HG02588 (cell line): ENCODE measurements around the gene ARL6IP4.

Experiments
- ATAC-seq: cut with Tn5 transposase; IDR thresholded peaks from one replicate; pipeline ENCODE4 v1.9.1; 2021; ENCODE audit warnings: mild to moderate bottlenecking, moderate library complexity; ENCODE audit not compliant: unreplicated experiment

ARL6IP4 gene

GRCh38 chr12:122977655-122978392 lies 2.7 kb upstream of the ARL6IP4 start:
- no peak for ATAC-seq

GRCh38 chr12:122978507-122978955 lies 1.9 kb upstream of the ARL6IP4 start:
- ATAC-seq = no peak

DNA sequence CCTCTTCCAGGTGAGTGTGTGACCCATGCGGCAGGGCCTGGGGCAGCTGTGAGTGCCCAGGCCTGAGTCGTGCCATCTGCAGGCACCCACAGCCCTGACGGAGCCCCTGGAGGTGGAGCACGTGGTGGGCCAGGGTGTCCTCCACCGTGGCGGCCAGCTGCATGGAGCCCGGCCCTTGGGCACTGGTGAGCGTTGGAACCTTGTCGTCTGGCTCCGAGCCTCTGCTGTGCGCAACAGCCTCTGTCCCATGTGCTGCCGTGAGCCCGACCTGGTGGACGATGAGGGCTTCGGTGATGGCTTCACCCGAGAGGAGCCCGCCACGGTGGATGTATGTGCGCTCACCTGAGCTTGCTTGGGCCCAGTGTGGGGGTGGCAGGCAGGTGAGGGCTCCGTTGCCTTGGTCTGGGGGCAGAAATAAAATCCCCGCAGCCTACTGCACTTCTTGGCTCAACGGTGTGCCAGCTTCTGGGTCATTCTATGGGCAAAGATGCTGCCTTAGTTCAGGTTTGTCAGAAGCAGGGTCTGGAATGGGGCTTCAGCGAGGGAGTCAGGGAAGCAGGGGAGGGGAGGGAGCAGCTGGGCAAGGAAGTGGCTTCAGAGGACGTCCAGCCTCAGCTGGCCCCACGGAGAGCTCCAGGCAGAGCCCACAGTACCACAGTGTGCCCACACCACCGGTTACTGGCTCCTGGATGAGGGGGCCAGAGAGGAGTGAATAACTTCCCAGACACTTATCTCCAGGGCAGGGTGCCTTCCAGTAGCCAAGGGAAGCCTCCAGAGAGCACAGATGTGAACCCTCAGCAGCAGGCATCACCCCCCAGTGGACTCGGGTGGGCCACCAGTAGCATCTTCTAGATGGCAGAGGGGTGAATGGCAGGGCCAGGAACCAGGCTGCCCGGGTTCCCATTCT lies 1.2 kb upstream of the ARL6IP4 start:
- no peak for ATAC-seq

GRCh38 chr12:122979908-122980182 lies 636 bp upstream of the ARL6IP4 start:
- no peak for ATAC-seq

GRCh38 chr12:122981036-122981471 lies 573 bp downstream of the ARL6IP4 start:
- peak; percentile 5 for ATAC-seq

GRCh38 chr12:122981587-122982476 lies 1.4 kb downstream of the ARL6IP4 start:
- ATAC-seq = no peak

- no peak for ATAC-seq
Observed at GRCh38 chr12:122982477-122982815, 2.0 kb downstream of the ARL6IP4 start.

- ATAC-seq = no peak
Observed at GRCh38 chr12:122982963-122983788, 2.7 kb downstream of the ARL6IP4 start.

DNA sequence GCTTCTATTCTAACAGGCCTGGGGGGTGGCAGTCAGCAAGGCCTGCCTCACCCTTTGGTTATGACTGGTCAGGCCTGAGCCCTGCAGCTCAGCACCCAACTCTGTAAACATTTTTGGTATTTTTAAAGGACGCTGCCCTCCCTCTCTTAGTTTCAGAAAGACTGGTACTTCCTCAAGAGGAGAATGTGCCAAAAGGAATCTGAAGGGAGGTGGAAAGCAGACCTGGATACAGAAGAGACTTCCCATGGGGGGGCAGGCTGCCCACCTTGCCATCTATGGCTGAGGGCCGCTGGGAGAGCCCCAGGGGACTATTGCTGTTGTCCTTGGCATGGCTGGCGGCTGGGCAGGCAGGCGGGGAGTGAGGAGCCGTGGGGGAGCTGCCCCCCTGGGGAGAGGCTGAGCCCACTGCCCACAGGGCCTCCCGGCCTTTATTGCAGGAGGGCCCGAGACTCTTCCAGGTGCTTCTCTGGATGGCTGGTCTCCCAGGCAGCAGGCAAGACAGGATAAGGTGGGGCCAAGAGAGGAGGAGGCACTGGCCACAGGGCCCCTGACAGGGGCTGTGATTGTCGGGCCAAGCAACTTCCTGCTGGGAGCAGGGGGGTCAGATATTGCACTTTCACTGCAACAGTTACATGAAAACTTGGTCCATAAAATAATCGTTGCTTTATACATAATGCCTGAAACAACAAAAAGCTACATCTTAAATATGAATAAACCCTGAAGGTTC lies 3.5 kb downstream of the ARL6IP4 start:
- ATAC-seq = no peak

DNA sequence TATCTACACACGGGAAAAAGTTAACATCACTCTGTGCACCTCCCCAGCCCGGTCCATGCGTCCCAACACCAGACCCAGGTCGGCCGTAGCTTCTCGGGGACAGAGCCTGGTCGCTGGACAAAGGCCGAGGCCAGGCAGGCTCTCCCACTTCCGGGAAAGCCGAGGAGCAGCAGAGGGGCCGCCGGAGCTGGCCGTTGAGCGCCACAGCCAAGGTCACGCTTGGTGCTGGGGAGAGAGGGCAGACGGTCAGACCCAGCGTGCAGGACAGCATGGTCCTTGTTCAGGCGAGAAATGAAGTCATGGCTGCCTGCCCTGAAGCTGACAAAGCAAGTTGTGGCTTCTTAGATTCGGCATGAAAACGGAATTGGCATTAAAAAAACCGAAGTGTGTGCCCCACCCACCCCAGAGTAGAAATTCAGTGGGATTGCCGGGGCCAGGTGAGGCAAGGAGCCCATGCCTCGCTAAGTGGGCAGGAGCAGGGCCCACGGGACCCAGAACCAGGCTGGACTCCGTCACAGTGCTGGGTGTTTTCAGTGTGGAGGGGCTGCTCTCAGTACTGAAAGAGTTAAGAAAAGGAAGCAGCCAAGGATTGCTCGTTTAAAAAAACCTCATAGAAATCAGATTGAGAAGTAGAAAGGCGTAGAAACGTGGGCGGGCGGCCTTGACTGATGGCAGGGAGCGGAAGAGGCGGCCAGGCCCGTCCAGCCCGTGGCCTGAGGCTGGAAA lies 4.3 kb downstream of the ARL6IP4 start:
- ATAC-seq = no peak

DNA sequence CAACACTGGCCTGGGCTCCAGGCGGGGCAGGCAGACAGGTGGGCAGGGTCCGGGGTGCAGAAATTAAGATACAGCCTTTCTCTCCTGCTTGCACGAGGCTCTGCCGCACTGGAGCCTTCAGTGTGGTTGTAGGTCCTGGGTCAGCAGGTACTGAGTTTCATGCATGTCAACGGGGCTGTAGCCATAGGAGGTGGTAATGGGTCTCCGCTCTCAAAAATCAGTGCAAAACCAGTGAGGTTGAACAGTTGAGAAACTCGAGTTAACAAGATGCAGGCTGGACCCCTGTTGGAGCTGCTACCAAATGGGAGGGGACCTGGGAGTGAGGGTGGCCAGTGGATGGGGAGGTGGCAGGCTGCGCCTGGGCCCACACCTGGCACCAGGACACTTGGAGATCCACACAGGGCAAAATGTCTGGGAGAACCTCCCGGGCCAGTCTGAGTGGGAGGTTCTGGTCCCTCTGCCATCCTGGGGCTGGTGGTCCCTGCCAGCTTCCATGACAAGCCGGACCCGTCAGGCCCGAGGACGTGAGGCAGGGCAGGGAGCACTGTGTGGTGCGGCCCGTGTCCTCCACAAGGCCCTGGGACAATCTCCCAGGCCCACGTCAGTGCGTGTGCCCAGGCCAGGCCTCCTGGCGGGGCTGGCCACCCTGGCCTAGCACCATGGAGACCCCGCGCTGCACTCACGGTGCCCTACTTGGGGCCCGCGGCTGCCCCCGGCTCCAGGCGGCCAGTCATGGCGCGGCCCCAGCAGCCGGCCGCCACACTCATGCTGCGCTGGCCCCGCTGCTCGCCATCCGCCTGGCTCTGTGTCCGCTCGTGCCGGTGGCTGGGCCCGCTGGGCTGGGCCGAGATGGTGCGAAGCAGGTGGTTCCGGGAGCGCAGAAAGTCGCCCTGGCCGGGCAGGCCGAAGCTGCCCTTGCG lies 5.1 kb downstream of the ARL6IP4 start:
- ATAC-seq = no peak

- ATAC-seq = no peak
Observed at GRCh38 chr12:122986258-122986871, 5.9 kb downstream of the ARL6IP4 start.

GRCh38 chr12:122987086-122987951 lies 6.8 kb downstream of the ARL6IP4 start:
- no peak for ATAC-seq

DNA sequence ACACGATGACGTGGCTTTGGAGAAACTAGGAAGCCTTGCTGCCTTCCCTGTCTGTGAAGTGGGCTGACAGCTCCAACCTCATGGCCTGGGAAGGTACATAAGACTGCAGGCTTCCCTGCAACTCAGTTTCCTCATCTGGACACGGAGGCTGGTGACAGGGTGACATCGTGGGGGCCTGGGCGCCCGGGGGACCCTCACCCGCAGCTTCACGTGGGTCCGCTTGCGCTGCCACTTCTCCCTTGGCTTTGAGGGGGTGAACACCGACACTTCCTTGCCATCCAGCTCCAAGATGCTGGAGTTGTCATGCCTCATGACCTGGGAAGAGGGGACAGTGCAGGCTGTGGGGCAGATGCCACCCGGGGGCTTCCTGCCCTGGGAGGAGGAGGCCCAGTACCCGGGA lies 7.6 kb downstream of the ARL6IP4 start:
- ATAC-seq = no peak

- no peak for ATAC-seq
Observed at GRCh38 chr12:122988612-122989212, 8.2 kb downstream of the ARL6IP4 start.

GRCh38 chr12:122989225-122989839 lies 8.9 kb downstream of the ARL6IP4 start:
- no peak for ATAC-seq
